ENCODE data around the gene MRPL57. TPM values are rescaled to one million over a fixed set of nuclear protein-coding genes. Genes with fewer than 3 reads are reported as not detected.
"Not testable (repeated sequence)": the region's sequence is repeated elsewhere in the genome, so short reads cannot be mapped to it uniquely, and the experiment has no call there.

MRPL57 gene
- total RNA-seq, 2 experiments from 2014 or later = 27.1 to 29.0 TPM

DNA sequence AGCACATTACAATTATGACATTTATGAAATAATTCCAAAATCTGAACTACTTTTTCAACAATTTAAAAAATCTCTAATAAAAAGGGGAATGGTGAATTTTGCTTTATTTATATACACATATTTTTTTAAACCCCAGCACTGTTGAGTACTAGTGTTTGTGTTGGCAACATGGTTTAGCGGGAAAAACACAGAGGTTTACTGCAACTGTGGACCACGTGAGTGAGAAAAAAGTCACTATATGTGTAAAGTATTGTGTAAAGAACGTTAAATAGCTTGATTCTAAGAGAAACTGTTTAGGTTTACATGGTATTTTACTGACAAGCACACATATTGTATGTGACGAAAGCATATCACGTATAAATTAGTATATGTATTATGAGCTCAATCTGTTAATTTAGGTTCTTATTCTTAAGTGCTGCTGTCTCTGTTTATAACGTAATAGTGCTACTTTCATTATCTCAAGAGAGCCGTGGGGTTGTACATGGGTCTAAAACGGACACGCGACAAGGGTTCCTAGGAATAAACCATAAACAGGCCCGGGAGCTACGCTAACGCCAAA is 723 bp upstream of the MRPL57 start:
- CTCF ChIA-PET = interaction anchor here (0.7 to 1.1 kb wide), 5 partner anchors 8 to 382 kb away, joined by 3 to 4 read pairs (median 3); no protein-coding TSS in a partner anchor
- POLR2A ChIA-PET = interaction anchor here (0.8 to 1.7 kb wide), 4 partner anchors 8 to 273 kb away, joined by 3 to 6 read pairs (median 4); partner anchors contain the start of gene XPO4

DNA sequence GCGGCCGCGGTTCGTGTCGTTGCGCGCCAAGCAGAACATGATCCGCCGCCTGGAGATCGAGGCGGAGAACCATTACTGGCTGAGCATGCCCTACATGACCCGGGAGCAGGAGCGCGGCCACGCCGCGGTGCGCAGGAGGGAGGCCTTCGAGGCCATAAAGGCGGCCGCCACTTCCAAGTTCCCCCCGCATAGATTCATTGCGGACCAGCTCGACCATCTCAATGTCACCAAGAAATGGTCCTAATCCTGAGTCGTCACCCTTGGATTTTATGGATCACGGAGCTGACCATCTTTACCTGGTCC is 475 bp downstream of the MRPL57 start:
- POLR2A ChIA-PET = interaction anchor here (0.6 to 1.7 kb wide), 9 partner anchors 9 to 427 kb away, joined by 3 to 8 read pairs (median 4); partner anchors contain the start of genes MICU2 and XPO4
- CTCF ChIA-PET = interaction anchor here (1.6 kb wide), 1 partner anchor 24 kb away, joined by 4 read pairs; no protein-coding TSS in a partner anchor

DNA sequence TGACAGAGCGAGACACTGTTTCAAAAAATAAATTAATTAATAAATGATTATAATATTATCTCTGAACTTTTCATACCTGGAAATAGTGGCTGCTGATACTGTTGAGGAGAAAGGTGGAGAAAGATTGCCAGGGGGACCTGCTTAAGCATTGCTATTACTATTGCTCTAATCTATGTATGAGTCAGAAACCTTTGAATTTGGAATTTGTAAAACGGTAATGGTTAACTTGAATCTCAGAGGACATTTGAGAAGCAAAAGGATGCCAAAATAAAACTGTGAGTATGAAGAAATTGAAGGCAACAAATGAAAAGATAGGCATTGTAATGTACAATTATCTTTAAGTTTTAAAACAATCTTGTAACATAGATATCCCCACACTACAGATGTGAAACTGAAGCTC is 5.2 kb downstream of the MRPL57 start:
- ChIA-PET POLR2A (no interaction called here), CTCF (interaction anchor here (0.7 kb wide), 1 partner anchor 57 kb away, joined by 3 read pairs; no protein-coding TSS in a partner anchor)

DNA sequence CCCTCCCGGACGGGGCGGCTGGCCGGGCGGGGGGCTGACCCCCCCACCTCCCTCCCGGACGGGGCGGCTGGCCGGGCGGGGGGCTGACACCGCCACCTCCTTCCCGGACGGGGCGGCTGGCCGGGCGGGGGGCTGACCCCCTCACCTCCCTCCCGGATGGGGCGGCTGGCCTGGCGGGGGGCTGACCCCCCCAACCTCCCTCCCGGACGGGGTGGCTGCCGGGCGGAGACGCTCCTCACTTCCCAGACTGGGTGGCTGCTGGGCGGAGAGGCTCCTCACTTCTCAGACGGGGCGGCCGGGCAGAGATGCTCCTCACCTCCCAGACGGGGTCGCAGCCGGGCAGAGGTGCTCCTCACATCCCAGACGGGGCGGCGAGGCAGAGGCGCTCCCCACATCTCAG is 10.0 kb downstream of the MRPL57 start:
- CTCF ChIA-PET, POLR2A ChIA-PET: not testable (repeated sequence)

DNA sequence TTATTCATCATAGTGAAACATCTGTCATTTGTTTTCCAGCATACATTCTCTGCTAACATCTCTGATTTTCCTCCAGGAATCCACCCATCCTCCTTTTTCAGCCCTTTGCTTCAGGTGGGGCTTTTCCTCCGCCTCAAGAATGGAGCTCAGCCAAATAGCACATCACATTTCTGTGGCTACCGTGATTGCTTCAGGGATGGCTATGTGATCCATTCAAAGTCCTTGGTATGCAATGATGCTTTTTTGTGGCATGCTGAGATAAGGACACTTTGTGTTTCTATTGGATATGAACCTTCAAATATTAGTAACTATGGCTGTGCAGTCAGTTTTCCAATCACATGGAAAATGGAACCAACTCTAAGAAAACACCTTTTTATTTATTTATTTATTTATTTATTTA is 18.3 kb downstream of the MRPL57 start:
- POLR2A ChIA-PET = not testable (repeated sequence)
- CTCF ChIA-PET = interaction anchor here (0.7 kb wide), 1 partner anchor 310 kb away, joined by 4 read pairs; no protein-coding TSS in a partner anchor

DNA sequence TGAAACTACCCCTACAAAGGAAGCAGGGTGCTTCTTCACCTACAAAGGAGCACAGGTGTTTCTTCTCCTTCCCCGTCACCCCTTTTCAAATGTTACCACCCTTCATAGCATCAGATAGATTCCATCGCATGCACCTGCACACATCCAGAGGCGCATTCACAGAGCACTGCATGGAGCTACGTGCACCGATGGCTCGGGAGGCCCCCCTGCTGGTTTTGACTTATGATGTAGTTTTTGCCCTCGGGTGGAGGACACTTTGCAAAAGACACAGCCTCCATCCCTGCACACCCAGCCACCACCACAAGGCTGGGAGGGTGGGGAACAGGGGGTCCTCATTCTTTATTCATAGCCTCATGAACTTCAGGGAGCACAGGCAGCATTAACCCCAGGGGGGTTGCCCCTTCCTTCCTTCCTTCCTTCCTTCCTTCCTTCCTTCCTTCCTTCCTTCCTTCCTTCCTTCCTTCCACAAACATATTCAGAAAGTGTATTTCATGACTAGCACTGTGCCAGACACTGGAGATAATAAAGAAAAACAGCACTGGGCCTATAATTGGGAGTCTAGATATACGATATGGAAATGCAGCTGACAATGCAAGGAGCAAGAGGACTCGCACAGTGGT is 21.3 kb downstream of the MRPL57 start:
- POLR2A ChIA-PET, CTCF ChIA-PET: not testable (repeated sequence)

DNA sequence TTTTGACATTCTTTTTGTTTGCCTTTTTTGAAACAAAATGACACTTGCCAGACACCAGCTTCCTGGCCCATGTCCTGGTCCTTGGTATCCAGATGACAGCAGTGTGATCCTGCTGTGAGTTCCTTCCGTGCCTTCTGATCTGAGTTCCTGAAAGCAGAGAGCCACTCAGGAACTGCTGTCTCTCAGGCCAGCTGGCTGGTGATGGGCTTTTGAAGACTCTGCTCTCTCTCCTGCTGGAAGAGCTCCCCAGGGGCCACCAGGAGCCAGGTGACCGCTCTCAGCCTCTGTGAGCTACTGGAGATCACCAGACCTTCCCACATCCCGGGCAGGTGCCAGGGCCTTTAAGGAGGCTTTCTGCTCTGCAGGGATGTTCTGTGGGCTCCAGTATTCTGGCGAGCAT is 21.9 kb downstream of the MRPL57 start:
- POLR2A ChIA-PET, CTCF ChIA-PET: not testable (repeated sequence)

DNA sequence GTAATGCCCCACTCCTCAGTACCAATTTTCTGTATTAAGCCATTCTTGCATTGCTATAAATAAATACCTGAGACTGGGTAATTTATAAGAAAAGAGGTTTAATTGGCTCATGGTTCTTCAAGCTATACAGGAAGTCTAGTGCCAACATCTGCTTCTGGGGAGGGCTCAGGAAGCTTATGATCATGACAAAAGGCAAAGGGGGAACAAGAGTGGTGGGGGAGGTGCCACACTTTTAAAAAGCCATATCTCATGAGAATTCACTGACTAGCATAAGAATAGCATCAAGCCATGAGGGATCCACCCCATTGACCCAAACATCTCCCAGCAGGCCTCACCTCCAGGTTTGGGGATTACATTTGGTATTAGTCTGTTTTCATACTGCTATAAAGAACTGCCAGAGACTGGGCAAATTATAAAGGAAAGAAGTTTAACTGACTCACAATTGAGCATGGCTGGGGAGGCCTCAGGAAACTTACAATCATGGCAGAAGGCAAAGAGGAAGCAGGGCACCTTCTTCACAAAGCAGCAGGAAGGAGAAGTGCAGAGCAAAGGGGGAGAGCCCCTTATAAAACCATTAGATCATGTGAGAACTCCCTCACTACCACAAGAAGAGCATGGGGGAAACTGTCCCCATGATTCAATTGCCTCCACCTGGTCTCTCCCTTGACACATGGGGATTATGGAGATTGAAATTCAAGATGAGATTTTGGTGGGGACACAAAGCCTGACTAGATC is 25.2 kb downstream of the MRPL57 start:
- POLR2A ChIA-PET, CTCF ChIA-PET: not testable (repeated sequence)

DNA sequence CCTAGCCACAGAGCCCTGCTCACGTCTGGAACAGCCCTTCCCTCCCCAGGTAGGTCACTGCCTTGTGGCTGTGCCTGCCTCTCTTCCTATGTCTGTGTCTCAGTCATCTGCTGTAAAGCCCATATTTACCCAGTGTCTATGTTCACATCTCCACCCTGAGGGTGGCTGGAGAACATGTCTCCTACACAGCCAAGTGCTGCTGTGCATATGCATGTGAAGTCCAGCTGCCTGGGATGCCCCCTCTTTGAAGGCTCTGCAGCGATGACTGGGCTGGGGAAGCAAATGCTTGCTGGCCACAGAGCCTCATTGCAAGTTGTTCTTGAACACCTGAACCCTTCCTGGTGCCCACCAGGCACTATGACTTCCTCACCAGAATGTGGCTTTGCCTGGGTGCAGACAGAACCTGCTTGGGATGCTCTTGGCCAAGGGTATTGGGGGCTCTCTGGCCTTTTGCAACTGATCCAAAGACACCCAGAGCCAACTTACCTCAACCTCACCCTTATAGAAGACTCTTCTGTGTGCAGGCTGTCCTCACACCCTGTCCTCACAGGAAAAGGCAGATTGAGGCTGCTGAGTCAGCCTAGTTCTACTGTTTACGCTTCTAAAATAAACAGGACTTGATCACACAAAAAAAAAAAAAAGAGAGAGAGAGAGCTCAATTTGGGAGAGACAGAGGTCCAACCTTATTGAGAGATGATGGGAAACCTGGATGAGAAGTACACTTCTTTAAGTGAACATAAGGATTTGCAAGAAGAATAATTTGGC is 26.5 kb downstream of the MRPL57 start:
- POLR2A ChIA-PET = no interaction called here

DNA sequence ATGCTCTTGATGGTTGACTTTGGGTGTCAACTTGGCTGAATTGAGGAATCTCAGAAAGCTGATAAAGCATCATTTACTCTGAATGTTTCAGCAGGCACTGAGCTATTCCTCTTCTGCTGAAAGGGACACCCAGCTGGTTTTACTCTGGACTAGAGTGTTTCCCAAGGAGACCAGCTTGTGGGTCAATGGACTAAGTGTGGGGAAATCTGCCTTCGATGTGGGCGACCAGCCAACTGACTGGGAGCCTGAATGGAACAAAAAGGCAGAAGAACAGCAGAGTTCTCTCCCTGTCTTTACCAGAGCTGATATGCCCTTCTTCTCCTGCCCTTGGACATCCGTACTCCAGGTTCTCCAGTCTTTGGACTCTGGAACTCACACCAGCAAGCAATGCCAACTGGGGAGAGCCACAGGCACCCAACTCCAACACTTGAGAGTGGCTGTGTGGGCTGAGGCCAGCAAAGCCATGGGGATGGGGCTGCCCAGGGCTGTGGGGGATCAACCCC is 32.2 kb downstream of the MRPL57 start:
- ChIA-PET POLR2A (no interaction called here), CTCF (no interaction called here)

More for the DNA sequence above, 26.5 kb downstream of the MRPL57 start:
- CTCF ChIA-PET = no interaction called here

DNA sequence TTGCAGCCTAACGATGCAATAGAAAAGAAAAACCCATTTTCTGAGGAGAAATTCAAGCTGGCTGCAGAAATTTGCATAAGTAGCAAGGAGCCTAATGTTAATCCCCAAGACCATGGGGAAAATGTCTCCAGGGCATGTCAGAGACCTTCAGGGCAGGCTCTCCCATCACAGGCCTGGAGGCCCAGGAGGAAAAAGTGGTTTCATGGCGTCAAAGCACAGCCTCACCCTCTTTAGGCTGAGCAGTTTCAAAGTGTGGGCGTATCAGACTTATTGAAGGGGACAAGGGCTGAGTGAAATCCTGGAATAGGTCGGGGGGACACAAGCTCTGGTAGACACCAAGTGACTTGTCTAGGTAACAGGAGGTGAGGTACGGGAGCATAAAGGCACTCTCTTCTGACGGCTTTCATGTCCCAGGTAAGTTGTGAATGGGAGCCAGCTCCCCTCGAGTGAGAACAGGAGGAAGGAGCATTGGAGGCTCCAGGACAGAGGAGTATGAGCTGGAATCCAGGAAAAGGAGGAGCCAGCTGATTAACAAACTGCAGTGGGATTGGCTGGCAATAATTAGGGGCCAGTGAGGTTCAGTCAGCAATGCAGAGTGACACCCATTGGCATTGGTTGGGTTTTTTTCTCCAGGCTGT is 35.8 kb downstream of the MRPL57 start:
- CTCF ChIA-PET = no interaction called here
- POLR2A ChIA-PET = no interaction called here

DNA sequence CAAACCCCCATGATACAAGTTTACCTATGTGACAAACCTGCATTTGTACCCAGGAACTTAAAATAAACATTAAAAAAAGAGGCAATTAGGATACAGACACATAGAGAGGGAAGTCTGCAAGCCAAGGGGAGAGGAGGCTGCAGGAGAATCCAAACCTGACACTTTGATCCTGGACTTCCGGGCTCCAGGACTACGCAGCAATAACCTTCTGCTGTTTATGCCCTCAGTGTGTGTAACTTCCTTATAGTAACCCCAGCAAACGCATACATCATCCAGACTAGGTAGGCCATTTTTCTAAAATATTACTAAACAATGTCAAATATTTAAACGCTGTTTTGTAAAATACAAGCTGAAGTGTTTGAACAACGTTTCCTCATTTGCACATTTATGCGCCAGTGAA is 39.0 kb downstream of the MRPL57 start:
- POLR2A ChIA-PET, CTCF ChIA-PET: not testable (repeated sequence)

DNA sequence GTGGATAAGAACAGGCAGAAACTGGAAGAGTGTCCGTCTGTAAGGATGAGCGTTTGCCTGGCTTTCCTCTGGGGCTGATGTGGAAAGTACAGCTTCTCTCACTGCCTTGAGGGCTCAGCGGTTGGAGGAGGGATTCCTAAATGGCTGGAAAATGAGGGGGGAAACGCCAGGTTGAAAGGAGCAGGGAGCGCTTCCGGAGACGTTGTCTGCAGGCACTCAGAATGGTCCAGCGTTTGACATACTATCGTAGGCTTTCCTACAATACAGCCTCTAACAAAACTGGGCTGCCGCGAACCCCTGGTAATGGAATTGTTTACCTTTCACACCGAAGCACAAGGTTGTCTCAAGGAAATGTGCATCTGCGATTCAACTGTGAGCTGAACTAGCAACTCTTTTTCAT is 39.9 kb downstream of the MRPL57 start:
- CTCF ChIA-PET = no interaction called here
- POLR2A ChIA-PET = no interaction called here

DNA sequence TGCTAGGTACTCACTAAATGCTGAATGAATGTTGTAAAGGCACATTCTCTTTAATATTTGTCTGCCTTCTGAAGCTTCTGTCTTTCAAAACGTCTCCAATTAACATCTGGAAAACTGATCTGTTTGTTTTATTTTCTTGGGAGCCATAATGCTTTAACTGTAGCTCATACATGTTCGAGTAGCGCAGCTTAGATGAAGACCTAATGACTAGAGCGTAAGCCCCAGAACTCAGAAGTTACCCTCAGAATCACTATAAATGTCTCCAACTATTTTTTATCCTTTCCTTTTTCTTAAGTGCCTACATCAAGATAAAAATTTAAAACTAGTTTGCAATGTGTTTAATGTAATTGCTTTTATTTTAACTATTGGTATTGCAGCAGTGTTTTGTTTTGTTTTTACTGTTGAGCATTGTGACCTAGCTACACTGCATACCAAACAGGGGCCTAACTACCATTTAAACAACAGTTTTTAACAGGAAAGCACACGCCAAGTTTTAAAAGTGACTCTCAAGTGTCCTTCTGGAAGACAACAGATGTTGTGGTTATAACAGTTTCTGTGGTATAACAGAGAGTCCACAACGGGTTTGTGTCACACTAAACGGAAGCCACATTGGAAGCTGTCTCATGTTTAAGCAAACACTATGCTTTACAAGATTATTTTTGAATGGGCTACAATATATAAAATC is 42.0 kb downstream of the MRPL57 start:
- ChIA-PET POLR2A (interaction anchor here (0.7 to 1.2 kb wide), 2 partner anchors 41 to 218 kb away, joined by 5 to 8 read pairs; no protein-coding TSS in a partner anchor), CTCF (no interaction called here)

DNA sequence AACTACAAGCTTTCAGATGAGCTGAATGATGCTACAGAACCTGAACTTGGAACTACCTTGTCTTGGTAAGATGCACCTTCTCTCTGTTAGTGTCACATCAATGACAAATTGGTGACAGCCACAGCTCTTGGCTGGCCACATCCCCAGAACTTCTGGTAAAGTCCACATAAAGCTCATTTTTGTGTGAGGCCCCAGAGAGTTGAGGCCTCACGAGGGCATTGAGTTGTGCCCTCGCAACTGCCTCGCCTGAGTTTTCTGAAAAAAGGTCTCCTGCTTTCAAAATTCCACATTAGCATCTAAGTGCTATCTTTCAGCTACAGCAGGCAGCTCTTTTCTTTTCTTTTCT is 42.6 kb downstream of the MRPL57 start:
- ChIA-PET CTCF (interaction anchor here (0.7 kb wide), 2 partner anchors 249 to 990 kb away, joined by 3 read pairs; no protein-coding TSS in a partner anchor), POLR2A (interaction anchor here (0.7 to 1.2 kb wide), 2 partner anchors 42 to 217 kb away, joined by 5 to 8 read pairs; no protein-coding TSS in a partner anchor)

DNA sequence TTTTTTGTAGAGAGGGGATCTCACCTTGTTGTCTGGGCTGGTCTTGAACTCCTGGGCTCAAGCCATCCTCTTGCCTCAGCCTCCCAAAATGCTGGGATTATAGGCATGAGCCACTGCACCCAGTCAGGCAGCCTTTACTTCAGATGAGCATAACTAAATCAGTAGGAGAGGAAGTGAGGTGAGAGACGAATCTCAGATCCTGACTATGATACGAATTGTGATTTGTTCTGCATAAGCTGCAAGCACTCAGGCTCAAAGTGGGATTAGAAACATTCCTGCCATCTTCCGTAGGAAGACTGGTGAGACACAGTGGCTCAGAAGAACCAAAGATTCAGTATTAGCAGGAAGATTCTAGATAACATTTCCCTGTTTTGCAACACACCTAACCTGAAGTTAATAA is 43.3 kb downstream of the MRPL57 start:
- CTCF ChIA-PET = interaction anchor here (0.7 kb wide), 2 partner anchors 249 to 991 kb away, joined by 3 read pairs; no protein-coding TSS in a partner anchor
- POLR2A ChIA-PET = not testable (repeated sequence)

DNA sequence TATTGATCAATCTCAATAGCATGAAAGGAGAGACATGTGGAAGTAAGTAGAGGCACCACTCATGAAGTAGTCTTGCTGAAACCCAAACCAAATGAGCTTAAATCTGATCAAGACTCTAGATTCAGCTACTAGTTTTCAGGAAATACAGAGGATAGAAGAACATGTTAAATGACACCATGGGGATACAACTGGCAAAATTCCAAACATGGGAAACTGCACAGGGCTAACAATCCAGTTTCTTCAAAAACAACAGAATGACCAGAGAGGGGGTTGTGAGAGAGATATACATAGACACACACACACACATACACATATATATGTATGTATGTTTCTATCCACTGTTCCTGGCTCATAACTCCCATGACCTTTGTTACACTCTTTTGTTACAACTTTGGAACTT is 44.8 kb downstream of the MRPL57 start:
- POLR2A ChIA-PET = no interaction called here
- CTCF ChIA-PET = no interaction called here

DNA sequence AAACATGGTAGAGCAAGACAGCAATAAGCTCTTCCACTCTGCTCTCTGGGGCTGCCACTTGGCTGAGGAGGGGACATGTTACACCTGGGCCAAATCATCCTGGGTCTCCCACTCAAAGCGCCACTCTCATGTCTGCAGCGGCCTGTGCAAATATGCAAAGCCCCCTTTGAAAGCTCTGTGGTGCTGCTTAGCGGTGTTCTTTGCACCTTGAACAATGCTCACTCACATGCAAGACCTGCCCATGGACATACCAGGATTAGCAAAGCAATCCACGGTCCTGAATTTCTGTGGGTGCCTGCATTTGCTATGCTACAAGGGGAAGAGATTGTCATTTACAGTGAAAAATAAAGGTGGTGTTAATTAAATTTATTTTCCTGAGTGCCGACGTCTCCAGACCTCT is 48.6 kb downstream of the MRPL57 start:
- ChIA-PET CTCF (no interaction called here), POLR2A (no interaction called here)
